OCI-LY7 (cell line): Measurements from ENCODE around the gene SGF29.
"Not testable (repeated sequence)": the region's sequence is repeated elsewhere in the genome, so short reads cannot be mapped to it uniquely, and the experiment has no call there.

Experiments
- CTCF ChIP-seq: fragments of 200-600 bp; sonication (generic); conservative IDR thresholded peaks from 2 replicates; pipeline ENCODE4 v1.5.1; 2014; ENCODE audit warnings: mild to moderate bottlenecking, antibody characterized with exemption, low read length, moderate library complexity, mixed read lengths
- EZH2phosphoT487 ChIP-seq: fragments of 200-600 bp; sonication (generic); IDR thresholded peaks from 2 replicates; pipeline ENCODE4 v1.6.1; 2018; ENCODE audit warnings: low read depth, borderline replicate concordance, mild to moderate bottlenecking, mixed run types, antibody characterized with exemption, low read length, moderate library complexity, mixed read lengths

GRCh38 chr16:28608496-28608808 lies 54.7 kb downstream of the SGF29 start:
- not testable (repeated sequence) for TF ChIP-seq CTCF, EZH2phosphoT487
